Hepatocyte (in vitro differentiated cells): ENCODE measurements around the gene PCGF1. TPM values are rescaled to one million over a fixed set of nuclear protein-coding genes. Genes with fewer than 3 reads are reported as not detected.
A peak's percentile ranks its signal among the peaks of the same experiment; 100 is the strongest.

Experiments used
- DNase-seq: peaks from one replicate; pipeline ENCODE4 v3.0.0-alpha.2; 2016; ENCODE audit warnings: low spot score
- H2AFZ ChIP-seq: fragments of 200-600 bp; sonication (generic); 2 replicates; pipeline ENCODE4 v1.6.0; 2016; ENCODE audit warnings: antibody characterized with exemption, mild to moderate bottlenecking
- H3K27ac ChIP-seq: fragments of 200-600 bp; sonication (generic); 2 replicates; pipeline ENCODE4 v1.5.1; 2016; ENCODE audit warnings: mild to moderate bottlenecking
- H3K27me3 ChIP-seq: fragments of 200-600 bp; sonication (generic); 2 replicates; pipeline ENCODE4 v1.6.1; 2016
- H3K36me3 ChIP-seq: fragments of 200-600 bp; sonication (generic); replicated peaks from 2 replicates; pipeline ENCODE4 v1.5.1; 2016; ENCODE audit warnings: low read depth; ENCODE audit not compliant: insufficient read depth
- H3K4me1 ChIP-seq: fragments of 200-600 bp; sonication (generic); 2 replicates; pipeline ENCODE4 v1.5.1; 2016; ENCODE audit warnings: mild to moderate bottlenecking, moderate library complexity; ENCODE audit not compliant: insufficient read depth
- H3K4me2 ChIP-seq: fragments of 200-600 bp; sonication (generic); 2 replicates; pipeline ENCODE4 v1.6.0; 2016
- H3K4me3 ChIP-seq: fragments of 200-600 bp; sonication (generic); 2 replicates; pipeline ENCODE4 v1.5.1; 2016; ENCODE audit warnings: mild to moderate bottlenecking
- H3K79me2 ChIP-seq: fragments of 200-600 bp; sonication (generic); 2 replicates; pipeline ENCODE4 v1.6.0; 2017; ENCODE audit warnings: mild to moderate bottlenecking
- H3K9me2 ChIP-seq: fragments of 200-600 bp; sonication (generic); replicated peaks from 2 replicates; pipeline ENCODE4 v1.6.0; 2017; ENCODE audit warnings: mild to moderate bottlenecking; ENCODE audit not compliant: insufficient read depth
- H3K9me3 ChIP-seq: fragments of 200-600 bp; sonication (generic); 2 replicates; pipeline ENCODE4 v1.5.1; 2016; ENCODE audit warnings: low read depth, mild to moderate bottlenecking
- H4K20me1 ChIP-seq: fragments of 200-600 bp; sonication (generic); 2 replicates; pipeline ENCODE4 v1.6.0; 2016; ENCODE audit warnings: mild to moderate bottlenecking; ENCODE audit not compliant: insufficient read depth, poor library complexity, severe bottlenecking
- EZH2 ChIP-seq: fragments of 200-600 bp; sonication (generic); IDR thresholded peaks from 2 replicates; pipeline ENCODE4 v1.6.1; 2016; ENCODE audit warnings: antibody characterized with exemption, mild to moderate bottlenecking, borderline replicate concordance
- EZH2phosphoT487 ChIP-seq: fragments of 200-600 bp; sonication (generic); IDR thresholded peaks from one replicate; pipeline ENCODE4 v1.6.1; 2018; ENCODE audit warnings: antibody characterized with exemption, mild to moderate bottlenecking, low read depth, moderate library complexity; ENCODE audit not compliant: unreplicated experiment, severe bottlenecking
- WGBS: methylation state at CpG from one replicate; pipeline ENCODE4 v1.1.6; 2016; ENCODE audit warnings: low lambda C conversion rate; ENCODE audit errors: missing lambda C conversion rate; 5-methylcytosine and 5-hydroxymethylcytosine counted together
- polyA plus RNA-seq: library from polyadenylated mRNA; unstranded; fragments of >200 nt; fragmentation: Nextera tagmentation; extraction: Ambion mirVana; gene quantifications from 2 replicates; pipeline ENCODE4 v1.2.1, GENCODE V29; 2016
- total RNA-seq: library from RNA; depleted of rRNA; stranded (reverse); fragments of >200 nt; gene quantifications from 2 replicates; pipeline ENCODE4 v1.2.3, GENCODE V29; 2014
- TF ChIP-seq, protein P1 (sequence below): fragments of 200-600 bp; sonication (generic); IDR thresholded peaks from 2 replicates; pipeline ENCODE4 v1.5.1; 2016; ENCODE audit warnings: antibody characterized with exemption, mild to moderate bottlenecking; ENCODE audit not compliant: poor library complexity

The PCGF1 gene
- total and polyA plus RNA-seq, 2 experiments from 2014 or later: 10.6 to 30.2 TPM

DNA sequence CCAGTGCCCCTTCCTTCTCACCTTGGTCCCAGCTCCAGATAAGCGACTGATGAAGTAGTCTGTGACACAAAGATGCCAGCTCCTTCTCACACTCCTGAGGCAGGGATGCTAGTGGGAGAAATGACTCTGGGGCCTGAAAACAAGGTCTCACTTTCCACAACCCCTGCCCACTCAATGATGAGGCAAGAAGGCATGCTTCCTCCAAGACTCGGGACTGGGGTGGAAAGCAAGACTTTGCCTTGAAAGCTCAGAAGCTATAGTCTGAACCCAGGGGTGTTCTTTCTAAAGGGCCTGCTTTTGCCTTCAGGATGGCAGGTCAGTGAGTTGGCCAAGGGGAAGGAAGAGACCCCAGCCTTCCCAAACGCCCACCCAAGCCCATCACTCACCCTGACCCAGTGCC is 26.1 kb downstream of the PCGF1 start:
- no peaks in the 10 kb centered on the region for H4K20me1 ChIP-seq
- H3K36me3 ChIP-seq: no peaks in the 10 kb centered on the region
- H2AFZ ChIP-seq: no peak overlapping the region
- H3K4me3 ChIP-seq: peak overlapping the region; percentile 85
- H3K4me2 ChIP-seq: peak overlapping the region; percentile 100
- H3K4me1 ChIP-seq: peaks cover 18% of the 10 kb centered on the region
- WGBS: 67% methylated on average over 3 of the region's 3 CpGs
- no peaks in the 10 kb centered on the region for H3K27me3 ChIP-seq
- H3K79me2 ChIP-seq: peaks cover 56% of the 10 kb centered on the region
- no peak for TF ChIP-seq EZH2
- no peak for TF ChIP-seq EZH2phosphoT487
- TF ChIP-seq, protein P1, sequence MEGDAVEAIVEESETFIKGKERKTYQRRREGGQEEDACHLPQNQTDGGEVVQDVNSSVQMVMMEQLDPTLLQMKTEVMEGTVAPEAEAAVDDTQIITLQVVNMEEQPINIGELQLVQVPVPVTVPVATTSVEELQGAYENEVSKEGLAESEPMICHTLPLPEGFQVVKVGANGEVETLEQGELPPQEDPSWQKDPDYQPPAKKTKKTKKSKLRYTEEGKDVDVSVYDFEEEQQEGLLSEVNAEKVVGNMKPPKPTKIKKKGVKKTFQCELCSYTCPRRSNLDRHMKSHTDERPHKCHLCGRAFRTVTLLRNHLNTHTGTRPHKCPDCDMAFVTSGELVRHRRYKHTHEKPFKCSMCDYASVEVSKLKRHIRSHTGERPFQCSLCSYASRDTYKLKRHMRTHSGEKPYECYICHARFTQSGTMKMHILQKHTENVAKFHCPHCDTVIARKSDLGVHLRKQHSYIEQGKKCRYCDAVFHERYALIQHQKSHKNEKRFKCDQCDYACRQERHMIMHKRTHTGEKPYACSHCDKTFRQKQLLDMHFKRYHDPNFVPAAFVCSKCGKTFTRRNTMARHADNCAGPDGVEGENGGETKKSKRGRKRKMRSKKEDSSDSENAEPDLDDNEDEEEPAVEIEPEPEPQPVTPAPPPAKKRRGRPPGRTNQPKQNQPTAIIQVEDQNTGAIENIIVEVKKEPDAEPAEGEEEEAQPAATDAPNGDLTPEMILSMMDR: no peak
- H3K9me3 ChIP-seq: no peaks in the 10 kb centered on the region
- no peak for DNase-seq
- no peak overlapping the region for H3K27ac ChIP-seq
- no peaks in the 10 kb centered on the region for H3K9me2 ChIP-seq

DNA sequence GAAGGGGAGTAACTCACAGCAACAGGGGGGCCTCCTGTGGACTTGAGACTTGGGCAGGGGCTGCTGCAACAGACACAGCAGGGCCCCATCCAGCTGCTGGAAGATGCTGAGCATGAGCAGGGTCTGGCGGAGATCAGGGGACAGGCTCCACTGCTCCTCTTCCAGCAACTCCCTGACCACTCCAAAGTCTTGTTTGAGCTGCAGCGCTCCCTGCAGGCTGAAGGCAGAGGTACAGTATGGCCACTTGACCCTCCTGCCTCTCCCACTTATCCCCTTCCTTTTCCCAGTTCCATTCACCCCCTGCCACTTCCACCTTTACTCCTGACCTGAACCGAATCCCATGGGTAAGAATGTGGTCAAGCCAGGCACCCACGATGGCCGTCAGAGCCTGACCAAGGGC is 32.6 kb downstream of the PCGF1 start:
- TF ChIP-seq, protein P1: no peak
- no peak for TF ChIP-seq EZH2
- no peak for TF ChIP-seq EZH2phosphoT487
- H3K79me2 ChIP-seq: peaks cover 24% of the 10 kb centered on the region
- 98% methylated on average over 5 of the region's 5 CpGs for WGBS
- peaks cover 19% of the 10 kb centered on the region for H3K4me1 ChIP-seq
- H3K9me3 ChIP-seq: no peaks in the 10 kb centered on the region
- no peak overlapping the region for H2AFZ ChIP-seq
- no peaks in the 10 kb centered on the region for H3K36me3 ChIP-seq
- no peak overlapping the region for H3K4me3 ChIP-seq
- no peaks in the 10 kb centered on the region for H3K27me3 ChIP-seq
- no peaks in the 10 kb centered on the region for H3K9me2 ChIP-seq
- no peak overlapping the region for H3K4me2 ChIP-seq
- no peak overlapping the region for H3K27ac ChIP-seq
- DNase-seq: peak; percentile 8
- H4K20me1 ChIP-seq: no peaks in the 10 kb centered on the region

DNA sequence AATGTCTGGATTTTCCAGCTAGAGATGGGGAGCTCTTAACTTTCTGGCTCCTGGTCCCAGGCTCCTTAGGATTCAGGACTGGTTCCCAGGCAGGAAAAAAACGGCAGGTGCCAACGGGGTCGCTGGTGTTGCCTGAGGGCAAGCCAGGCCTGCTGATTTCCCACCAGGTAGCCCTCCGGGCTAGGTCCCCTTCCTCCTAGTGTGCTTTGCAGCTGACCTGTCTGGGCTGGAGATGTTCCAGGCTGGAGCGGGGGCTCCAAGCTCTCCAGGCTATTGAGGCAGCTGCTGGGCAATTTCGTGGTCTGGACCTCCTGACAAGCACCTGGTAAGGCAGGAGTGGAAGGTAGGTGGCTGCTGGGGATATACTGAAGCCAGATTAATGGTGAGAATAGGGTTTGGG is 33.0 kb downstream of the PCGF1 start:
- no peaks in the 10 kb centered on the region for H3K9me3 ChIP-seq
- TF ChIP-seq EZH2phosphoT487: no peak
- no peak for TF ChIP-seq EZH2
- TF ChIP-seq, protein P1: no peak
- H3K79me2 ChIP-seq: peaks cover 24% of the 10 kb centered on the region
- DNase-seq: peak; percentile 1
- no peaks in the 10 kb centered on the region for H3K9me2 ChIP-seq
- no peak overlapping the region for H3K4me3 ChIP-seq
- peaks cover 19% of the 10 kb centered on the region for H3K4me1 ChIP-seq
- H3K36me3 ChIP-seq: no peaks in the 10 kb centered on the region
- no peak overlapping the region for H2AFZ ChIP-seq
- no peak overlapping the region for H3K27ac ChIP-seq
- 96% methylated on average over 6 of the region's 6 CpGs for WGBS
- no peak overlapping the region for H3K4me2 ChIP-seq
- no peaks in the 10 kb centered on the region for H4K20me1 ChIP-seq
- H3K27me3 ChIP-seq: no peaks in the 10 kb centered on the region

DNA sequence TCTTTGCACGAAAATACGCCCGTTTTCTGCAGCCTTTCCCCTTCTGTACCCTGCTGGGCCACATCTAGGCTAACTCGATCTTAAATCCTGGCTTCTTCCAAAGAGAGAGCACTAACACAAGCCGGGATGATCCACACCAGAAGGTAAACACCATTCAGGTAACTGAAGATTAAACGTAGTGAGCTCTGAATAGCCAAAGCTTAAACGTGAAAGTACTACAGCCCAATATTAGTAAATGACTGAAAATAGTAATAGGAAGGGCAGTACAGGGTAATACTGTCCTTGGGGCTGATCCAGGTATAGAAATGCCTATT is 34.6 kb downstream of the PCGF1 start:
- H3K36me3 ChIP-seq: no peaks in the 10 kb centered on the region
- H3K9me3 ChIP-seq: no peaks in the 10 kb centered on the region
- TF ChIP-seq EZH2 (no peak), EZH2phosphoT487 (no peak)
- TF ChIP-seq, protein P1: no peak
- peak overlapping the region; percentile 90 for H3K4me2 ChIP-seq
- peak overlapping the region; percentile 96 for H2AFZ ChIP-seq
- H3K27me3 ChIP-seq: no peaks in the 10 kb centered on the region
- peaks cover 17% of the 10 kb centered on the region for H3K79me2 ChIP-seq
- WGBS: 24% methylated on average over 7 of the region's 7 CpGs
- DNase-seq: no peak
- H3K4me1 ChIP-seq: peaks cover 19% of the 10 kb centered on the region
- H3K4me3 ChIP-seq: peak overlapping the region; percentile 52
- peak overlapping the region; percentile 97 for H3K27ac ChIP-seq
- H4K20me1 ChIP-seq: no peaks in the 10 kb centered on the region
- H3K9me2 ChIP-seq: no peaks in the 10 kb centered on the region
